GM19023 (cell line): ENCODE measurements around the gene CD58.

Source experiments
- ATAC-seq: cut with Tn5 transposase; IDR thresholded peaks from one replicate; pipeline ENCODE4 v1.9.1; 2021; ENCODE audit warnings: mild to moderate bottlenecking, moderate library complexity; ENCODE audit not compliant: unreplicated experiment

Gene CD58

DNA sequence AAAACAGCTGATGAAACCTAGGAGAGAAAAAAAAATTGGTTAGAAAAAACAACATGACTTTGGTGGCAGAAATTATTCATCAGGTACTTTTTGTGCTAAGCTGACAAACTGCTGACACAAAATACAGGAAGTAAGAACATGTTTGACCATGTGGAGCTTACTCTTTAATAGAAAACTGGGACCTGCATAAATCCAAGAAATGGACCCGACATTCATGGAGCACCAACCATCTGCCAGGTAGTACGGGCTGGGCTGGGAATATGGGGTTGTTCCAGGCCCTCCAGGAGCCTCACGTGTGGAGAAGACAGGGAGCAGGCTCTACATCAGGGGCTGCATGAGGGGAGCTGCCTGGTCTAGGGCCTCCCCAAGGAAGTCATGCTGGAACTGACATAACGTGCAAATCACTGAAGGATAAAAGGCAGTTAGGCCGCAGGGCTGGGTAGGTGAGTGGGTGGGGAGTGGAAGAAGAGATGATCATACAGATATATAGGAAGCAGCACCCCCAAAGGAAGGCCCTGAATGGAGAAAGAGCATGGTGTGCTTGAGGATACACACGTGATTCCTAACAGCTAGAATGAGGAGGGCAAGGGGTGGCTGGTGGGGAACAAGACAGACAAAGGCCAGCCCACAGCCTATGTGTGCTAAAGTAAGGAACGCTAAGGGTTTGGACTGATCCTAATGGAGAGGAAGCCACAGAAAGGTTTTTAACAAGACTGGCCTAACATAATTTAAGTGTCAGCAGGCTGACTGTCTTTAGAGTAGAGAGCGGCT lies 26.1 kb downstream of the CD58 start:
- peak; percentile 62 for ATAC-seq

GRCh38 chr1:116540088-116540487 lies 30.7 kb downstream of the CD58 start:
- ATAC-seq = no peak

GRCh38 chr1:116538544-116538943 lies 32.3 kb downstream of the CD58 start:
- ATAC-seq = peak; percentile 73

DNA sequence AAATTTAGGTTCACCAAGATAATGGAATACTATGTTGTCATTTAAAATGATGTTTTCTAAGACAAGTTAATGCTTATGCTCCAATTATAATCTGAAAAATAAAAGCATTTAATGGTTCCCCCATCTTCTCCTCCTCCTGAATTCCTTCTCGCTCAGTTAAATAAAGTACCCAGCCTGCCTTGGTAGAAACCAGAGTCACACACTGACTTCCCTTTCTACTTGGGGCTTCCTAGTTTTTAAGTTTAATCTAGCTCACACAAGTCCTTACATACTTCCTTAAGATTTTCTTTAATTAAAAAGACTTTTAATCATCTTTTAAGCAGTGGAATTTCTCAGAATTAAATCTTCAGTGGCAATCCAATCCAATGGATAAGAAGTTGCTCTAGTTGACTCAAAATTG lies 32.9 kb downstream of the CD58 start:
- no peak for ATAC-seq

DNA sequence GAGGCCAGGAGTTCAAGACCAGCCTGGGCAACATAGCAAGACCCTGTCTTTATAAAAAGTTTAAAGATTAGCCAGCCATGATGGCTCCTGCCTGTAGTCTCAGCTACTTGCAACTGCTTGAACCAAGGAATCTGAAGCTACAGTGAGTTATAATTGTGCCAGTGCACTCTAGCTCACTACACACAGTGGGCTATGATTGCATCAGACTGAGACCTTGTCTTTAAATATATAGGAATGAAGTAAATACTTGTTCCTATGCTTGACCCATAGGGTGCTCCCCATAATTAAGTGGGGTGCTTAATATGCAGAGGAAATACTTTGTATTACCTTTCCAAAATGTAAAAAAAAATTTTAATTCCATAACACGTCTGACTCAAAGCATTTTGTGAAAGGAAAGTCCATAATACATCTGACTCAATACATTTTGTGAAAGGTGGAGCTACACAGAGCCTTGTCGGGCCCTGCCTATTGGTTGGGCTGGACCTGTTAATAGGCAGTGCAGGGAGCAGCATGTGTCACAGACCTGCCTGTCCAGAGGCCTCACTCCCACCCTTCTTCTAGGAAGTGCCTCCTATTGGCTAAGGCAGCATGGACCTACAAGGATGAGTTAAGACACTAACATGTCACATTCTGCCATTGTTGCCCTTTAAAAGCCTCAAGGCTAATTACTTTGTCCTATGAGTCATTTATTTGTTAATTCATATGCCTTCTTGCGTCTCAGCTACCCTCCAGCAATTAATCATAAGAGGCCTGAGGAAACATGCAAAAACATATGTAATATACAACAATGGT lies 33.6 kb downstream of the CD58 start:
- ATAC-seq = no peak

DNA sequence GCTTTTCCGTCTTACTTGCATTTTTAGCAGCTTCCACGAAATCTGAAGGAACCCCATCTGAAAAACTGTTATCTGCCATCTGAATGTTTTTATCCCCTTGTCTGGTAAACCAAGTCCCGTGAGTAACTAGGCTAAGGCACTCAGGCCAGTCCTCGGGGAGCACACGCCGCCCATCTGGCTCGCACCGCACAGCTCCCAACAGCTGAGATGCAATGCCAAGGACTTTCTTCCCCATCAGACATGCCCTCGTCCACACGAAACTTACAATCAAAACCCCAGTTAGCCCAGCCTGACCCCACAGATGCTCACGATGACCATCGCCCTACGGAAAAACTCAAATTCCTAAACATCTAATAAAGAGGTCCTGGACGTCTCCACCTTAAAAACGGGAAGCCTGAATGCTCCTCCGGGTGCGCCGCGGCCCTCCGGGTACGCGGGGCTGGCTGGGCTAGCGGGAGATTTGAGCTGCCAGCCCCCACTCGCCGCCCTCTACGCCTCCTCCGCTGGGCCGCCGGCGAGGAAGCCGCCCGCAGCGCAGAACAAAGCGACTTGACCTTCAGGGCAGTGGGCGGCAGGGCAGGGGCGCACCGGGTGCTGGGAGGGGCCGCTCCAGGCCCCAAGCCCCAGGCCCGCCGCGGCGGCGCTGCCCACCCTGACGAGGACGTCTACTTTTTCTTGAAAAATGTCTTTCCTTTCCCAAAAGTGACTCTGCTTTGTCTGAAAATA lies 36.6 kb downstream of the CD58 start:
- no peak for ATAC-seq

DNA sequence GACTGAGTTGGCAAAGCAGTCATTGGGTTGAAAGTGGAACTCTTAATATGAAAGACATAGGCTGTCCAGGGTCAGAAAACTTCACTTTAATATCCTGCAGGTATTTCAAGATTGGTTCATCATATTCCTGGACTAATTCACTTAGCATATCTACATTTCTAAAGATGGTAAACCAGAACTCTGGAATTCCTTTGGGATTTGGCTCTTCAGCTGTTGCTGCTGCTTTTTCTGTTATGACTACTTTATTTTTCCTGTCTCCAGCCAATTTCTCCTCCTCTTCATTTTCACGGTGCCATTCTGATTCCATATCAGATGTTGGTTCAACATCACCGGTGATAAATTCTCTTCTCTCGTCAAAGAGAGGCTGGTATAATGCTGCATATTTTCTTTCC lies 37.4 kb downstream of the CD58 start:
- no peak for ATAC-seq

- ATAC-seq = no peak
Observed at GRCh38 chr1:116532671-116533428, 38.0 kb downstream of the CD58 start.

DNA sequence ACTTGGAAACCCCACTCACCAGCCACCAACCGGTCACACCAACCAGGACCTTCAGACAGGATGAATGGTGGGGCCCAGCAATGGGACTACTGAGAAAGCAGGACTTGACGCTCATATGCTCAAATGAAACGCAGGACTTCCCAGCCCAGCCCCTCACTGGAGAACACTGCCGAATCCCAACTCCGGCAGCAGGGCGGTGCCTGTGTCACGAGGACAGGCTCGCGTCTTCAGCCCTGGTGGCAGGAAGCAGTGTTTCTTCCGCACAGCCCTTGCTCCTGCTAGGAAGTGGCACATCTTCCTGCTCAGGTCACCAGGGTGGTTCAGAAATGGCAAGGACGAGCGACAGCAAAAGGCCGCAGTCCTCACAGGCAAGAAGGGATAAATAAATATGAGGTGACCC lies 38.9 kb downstream of the CD58 start:
- ATAC-seq = no peak

DNA sequence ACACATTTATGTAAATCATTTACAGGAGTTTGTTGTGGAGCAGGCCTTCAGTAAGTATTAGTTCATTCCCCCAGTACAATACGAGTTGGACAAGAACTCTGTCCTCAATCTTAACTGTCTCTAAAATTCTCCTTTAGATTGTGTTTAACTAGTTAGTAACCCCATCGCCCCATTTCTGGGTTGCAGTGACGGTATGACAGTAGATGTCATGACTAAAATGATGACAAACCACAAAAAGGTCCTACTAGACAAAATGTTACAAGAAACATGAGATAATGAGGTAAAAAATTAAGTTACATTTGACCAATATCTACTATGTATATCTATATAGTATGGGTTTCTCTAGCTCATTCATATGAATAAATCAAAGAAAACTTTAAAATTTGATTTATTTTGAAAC lies 41.1 kb downstream of the CD58 start:
- no peak for ATAC-seq

DNA sequence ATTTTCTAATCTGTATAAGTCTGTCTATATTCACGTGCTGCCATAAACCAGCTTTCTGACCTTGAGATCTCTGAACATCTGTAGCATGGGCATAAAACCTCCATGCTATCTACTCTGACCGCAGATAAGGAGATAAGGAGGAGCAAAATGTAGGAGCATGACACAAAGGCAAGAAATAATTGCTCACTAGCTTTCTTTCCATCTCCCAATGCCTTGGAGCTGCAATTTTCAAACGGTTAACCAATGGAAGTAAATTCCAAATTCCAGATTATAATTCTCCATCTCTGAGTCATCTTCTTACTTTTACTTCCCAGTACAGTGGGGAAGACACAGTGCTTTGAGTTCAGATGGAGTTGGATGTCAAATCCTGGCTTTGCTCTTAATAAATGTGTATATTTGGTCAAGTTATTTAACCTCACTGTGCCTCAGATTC lies 41.6 kb downstream of the CD58 start:
- no peak for ATAC-seq

DNA sequence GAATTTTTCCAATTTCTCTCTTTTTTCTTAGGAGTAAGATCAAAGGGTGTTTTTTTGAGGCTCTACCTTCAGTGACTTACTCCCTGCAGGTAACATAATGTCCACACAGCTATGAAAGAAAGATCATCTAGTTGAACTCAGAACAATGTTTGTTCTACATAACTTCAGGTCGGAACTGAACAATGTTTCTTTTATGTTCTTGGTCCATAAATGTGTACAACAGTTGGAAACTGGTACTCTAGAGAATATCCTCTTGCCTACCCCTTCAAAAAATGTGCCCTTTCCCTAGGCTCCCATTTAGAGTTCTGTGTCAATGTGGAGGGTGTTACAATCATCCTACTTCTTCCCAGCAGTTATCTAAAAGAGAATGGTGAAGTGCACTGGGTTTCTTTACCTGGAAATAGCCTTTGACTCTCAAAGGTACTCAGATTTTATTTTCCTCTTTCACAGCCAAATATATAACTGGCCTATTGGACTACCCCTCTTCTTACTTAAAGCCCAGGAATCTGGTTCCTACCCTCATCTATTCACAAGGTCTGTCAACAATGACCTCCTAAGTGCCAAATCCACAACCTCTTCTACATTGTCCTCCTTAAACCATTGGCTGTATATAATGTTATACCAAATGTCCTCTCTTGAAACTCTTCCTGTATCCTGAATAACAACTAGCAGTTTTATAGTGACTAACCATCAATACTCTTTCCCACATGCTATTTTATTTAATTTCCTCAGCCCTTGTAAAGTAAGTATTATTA lies 42.3 kb downstream of the CD58 start:
- no peak for ATAC-seq

- ATAC-seq = no peak
Observed at GRCh38 chr1:116525440-116525839, 45.4 kb downstream of the CD58 start.

DNA sequence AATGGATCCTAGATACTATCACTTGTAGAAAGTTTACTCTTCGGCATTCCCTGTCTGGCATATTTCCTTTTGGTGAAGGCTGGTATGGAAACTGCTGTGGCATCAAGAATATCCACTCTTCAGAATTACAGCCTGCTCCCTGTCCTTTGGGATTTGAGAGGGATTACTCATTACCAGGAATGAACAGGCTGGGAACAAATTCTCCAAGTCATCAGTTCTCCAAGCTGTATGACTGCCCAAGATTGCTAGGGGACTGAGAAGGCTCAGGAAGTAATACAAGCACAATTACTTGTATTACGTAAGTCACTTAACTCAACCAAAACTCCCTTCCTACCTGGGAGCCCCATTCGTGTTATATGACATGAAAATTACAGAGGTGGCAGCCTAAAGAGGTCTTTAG lies 49.6 kb downstream of the CD58 start:
- no peak for ATAC-seq

DNA sequence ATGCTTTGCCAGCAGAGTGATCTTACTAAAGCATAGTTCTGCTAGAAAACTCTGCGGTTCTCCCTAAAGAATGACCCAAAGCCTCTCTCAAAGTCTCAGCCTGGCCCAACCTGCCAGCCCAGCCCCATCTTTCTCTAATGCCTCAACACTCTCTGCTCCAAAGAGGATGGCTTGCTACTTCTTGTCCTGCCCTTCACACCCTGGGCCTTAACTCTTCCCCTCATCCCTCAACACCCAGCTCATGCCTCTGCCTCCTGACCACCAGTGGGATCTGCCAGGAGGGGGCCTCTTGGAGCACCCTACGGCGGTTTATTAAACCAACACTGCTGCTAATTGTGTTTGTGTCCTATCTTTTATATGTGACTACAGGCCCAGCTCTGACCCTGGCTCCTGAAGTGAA lies 52.4 kb downstream of the CD58 start:
- ATAC-seq = no peak

- ATAC-seq = no peak
Observed at GRCh38 chr1:116516631-116517030, 54.2 kb downstream of the CD58 start.

- ATAC-seq = no peak
Observed at GRCh38 chr1:116515702-116516101, 55.1 kb downstream of the CD58 start.

GRCh38 chr1:116514708-116515525 lies 55.9 kb downstream of the CD58 start:
- peak; percentile 78 for ATAC-seq

GRCh38 chr1:116513956-116514355 lies 56.9 kb downstream of the CD58 start:
- no peak for ATAC-seq
